ENCODE data around the gene ANGPTL1.
A peak's percentile ranks its signal among the peaks of the same experiment; 100 is the strongest.

Gene ANGPTL1

GRCh38 chr1:178886551-178886950 is 15.7 kb upstream of the ANGPTL1 start:
- no peaks in the 10 kb centered on the region for H3K9me3 ChIP-seq
- no peaks in the 10 kb centered on the region for H3K36me3 ChIP-seq

GRCh38 chr1:178885869-178886268 is 15.0 kb upstream of the ANGPTL1 start:
- Histone ChIP-seq H3K4me3 (ENCODE audit: low read depth, low read length) (no peak overlapping the region), H3K9me3 (no peaks in the 10 kb centered on the region), H3K27me3 (no peaks in the 10 kb centered on the region), H3K36me3 (no peaks in the 10 kb centered on the region), H3K4me1 (no peaks in the 10 kb centered on the region)
- peak; percentile 29 for TF ChIP-seq CTCF (IDR thresholded peaks at IDR 0.05; ENCODE audit: low read depth, low read length)
- DNase-seq, result no peak

More at GRCh38 chr1:178886551-178886950, 15.7 kb upstream of the ANGPTL1 start:
- no peak for TF ChIP-seq CTCF (IDR thresholded peaks at IDR 0.05; ENCODE audit: low read depth, low read length)
- Histone ChIP-seq H3K27me3 (no peaks in the 10 kb centered on the region), H3K4me3 (ENCODE audit: low read depth, low read length) (no peak overlapping the region), H3K4me1 (no peaks in the 10 kb centered on the region)
- DNase-seq, result no peak

- no peaks in the 10 kb centered on the region for H3K4me1 ChIP-seq
- TF ChIP-seq CTCF (IDR thresholded peaks at IDR 0.05; ENCODE audit: low read depth, low read length), result no peak
- H3K9me3 ChIP-seq, result no peaks in the 10 kb centered on the region
- H3K27me3 ChIP-seq, result no peaks in the 10 kb centered on the region
- H3K36me3 ChIP-seq, result no peaks in the 10 kb centered on the region
- no peak for DNase-seq
- H3K4me3 ChIP-seq (ENCODE audit: low read depth, low read length), result no peak overlapping the region
These were observed 11.1 kb upstream of the ANGPTL1 start for GRCh38 chr1:178881950-178882349.

GRCh38 chr1:178877896-178878295 is 7.0 kb upstream of the ANGPTL1 start:
- no peak overlapping the region for H3K4me3 ChIP-seq (ENCODE audit: low read depth, low read length)
- no peaks in the 10 kb centered on the region for H3K27me3 ChIP-seq
- no peak for DNase-seq
- no peaks in the 10 kb centered on the region for H3K9me3 ChIP-seq
- no peaks in the 10 kb centered on the region for H3K36me3 ChIP-seq
- TF ChIP-seq CTCF (IDR thresholded peaks at IDR 0.05; ENCODE audit: low read depth, low read length), result no peak
- H3K4me1 ChIP-seq, result no peaks in the 10 kb centered on the region

GRCh38 chr1:178875936-178876335 is 5.1 kb upstream of the ANGPTL1 start:
- no peaks in the 10 kb centered on the region for H3K9me3 ChIP-seq
- H3K27me3 ChIP-seq, result no peaks in the 10 kb centered on the region
- H3K4me1 ChIP-seq, result no peaks in the 10 kb centered on the region
- H3K36me3 ChIP-seq, result no peaks in the 10 kb centered on the region
- no peak for TF ChIP-seq CTCF (IDR thresholded peaks at IDR 0.05; ENCODE audit: low read depth, low read length)
- no peak overlapping the region for H3K4me3 ChIP-seq (ENCODE audit: low read depth, low read length)
- DNase-seq, result no peak

GRCh38 chr1:178874966-178875365 is 4.1 kb upstream of the ANGPTL1 start:
- Histone ChIP-seq H3K4me1 (no peaks in the 10 kb centered on the region), H3K27me3 (no peaks in the 10 kb centered on the region), H3K36me3 (no peaks in the 10 kb centered on the region), H3K4me3 (ENCODE audit: low read depth, low read length) (no peak overlapping the region), H3K9me3 (no peaks in the 10 kb centered on the region)
- TF ChIP-seq CTCF (IDR thresholded peaks at IDR 0.05; ENCODE audit: low read depth, low read length), result no peak
- no peak for DNase-seq
